GM19240 (cell line): Measurements from ENCODE around the gene SH2D6.
"Not testable (repeated sequence)": the region's sequence is repeated elsewhere in the genome, so short reads cannot be mapped to it uniquely, and the experiment has no call there.

ENCODE experiments used
- DNase-seq: peaks from one replicate; pipeline ENCODE4 v3.0.0; 2011; ENCODE audit warnings: low spot score; ENCODE audit not compliant: insufficient read length

SH2D6 gene

GRCh38 chr2:85439025-85439472 lies 20.5 kb downstream of the SH2D6 start:
- no peak for DNase-seq

- not testable (repeated sequence) for DNase-seq
Measured at GRCh38 chr2:85439569-85439968, 21.1 kb downstream of the SH2D6 start.

GRCh38 chr2:85439986-85440385 lies 21.5 kb downstream of the SH2D6 start:
- DNase-seq: no peak

- no peak for DNase-seq
Measured at GRCh38 chr2:85440729-85441128, 22.2 kb downstream of the SH2D6 start.

GRCh38 chr2:85441864-85442263 lies 23.4 kb downstream of the SH2D6 start:
- no peak for DNase-seq

GRCh38 chr2:85444629-85445172 lies 26.2 kb downstream of the SH2D6 start:
- DNase-seq: no peak

- DNase-seq: no peak
Measured at GRCh38 chr2:85445316-85446295, 27.1 kb downstream of the SH2D6 start.

GRCh38 chr2:85446296-85447221 lies 28.0 kb downstream of the SH2D6 start:
- no peak for DNase-seq

- no peak for DNase-seq
Measured at GRCh38 chr2:85447222-85447585, 28.7 kb downstream of the SH2D6 start.

GRCh38 chr2:85448461-85449213 lies 30.1 kb downstream of the SH2D6 start:
- no peak for DNase-seq

GRCh38 chr2:85449214-85449588 lies 30.7 kb downstream of the SH2D6 start:
- no peak for DNase-seq

- no peak for DNase-seq
Measured at GRCh38 chr2:85452237-85452636, 33.7 kb downstream of the SH2D6 start.

- no peak for DNase-seq
Measured at GRCh38 chr2:85453571-85453970, 35.1 kb downstream of the SH2D6 start.

GRCh38 chr2:85455552-85456090 lies 37.1 kb downstream of the SH2D6 start:
- no peak for DNase-seq

- DNase-seq: no peak
Measured at GRCh38 chr2:85457043-85457442, 38.5 kb downstream of the SH2D6 start.

GRCh38 chr2:85457877-85458316 lies 39.4 kb downstream of the SH2D6 start:
- DNase-seq: no peak

- no peak for DNase-seq
Measured at GRCh38 chr2:85458601-85459563, 40.4 kb downstream of the SH2D6 start.

GRCh38 chr2:85459771-85460170 lies 41.3 kb downstream of the SH2D6 start:
- DNase-seq: no peak

GRCh38 chr2:85462322-85462721 lies 43.8 kb downstream of the SH2D6 start:
- no peak for DNase-seq
